Lung microvascular endothelial cell (primary cell): Measurements from ENCODE around the gene ATG7. TPM values are rescaled to one million over a fixed set of nuclear protein-coding genes. Genes with fewer than 3 reads are reported as not detected.

Experiments
- DNase-seq, 2 donors: peaks; one replicate each; pipeline versions ENCODE4 v3.0.0 to v3.0.0-alpha.2; 2010; ENCODE audit warnings: low read depth in 2 of 2
- total RNA-seq: library from RNA; depleted of rRNA; stranded (reverse); fragments of >200 nt; gene quantifications from 2 replicates; pipeline ENCODE4 v1.2.1, GENCODE V29; 2014

ATG7 gene
- total RNA-seq, 1 donor from 2014 or later: 25.4 TPM

- DNase-seq: no peak
Measured at GRCh38 chr3:11606865-11607440, 334.8 kb downstream of the ATG7 start.

Other genes starting within 250 kb of the ATG7 start
- gene HRH1, start 117.9 kb upstream of the ATG7 start, total RNA-seq: 1.6 and 5.4 TPM in 2 replicates